GM18868 (cell line): ENCODE results near the gene RAPGEF1.

Experiments used
- ATAC-seq: cut with Tn5 transposase; IDR thresholded peaks from one replicate; pipeline ENCODE4 v1.9.1; 2021; ENCODE audit warnings: mild to moderate bottlenecking, moderate library complexity; ENCODE audit not compliant: unreplicated experiment

RAPGEF1 gene

DNA sequence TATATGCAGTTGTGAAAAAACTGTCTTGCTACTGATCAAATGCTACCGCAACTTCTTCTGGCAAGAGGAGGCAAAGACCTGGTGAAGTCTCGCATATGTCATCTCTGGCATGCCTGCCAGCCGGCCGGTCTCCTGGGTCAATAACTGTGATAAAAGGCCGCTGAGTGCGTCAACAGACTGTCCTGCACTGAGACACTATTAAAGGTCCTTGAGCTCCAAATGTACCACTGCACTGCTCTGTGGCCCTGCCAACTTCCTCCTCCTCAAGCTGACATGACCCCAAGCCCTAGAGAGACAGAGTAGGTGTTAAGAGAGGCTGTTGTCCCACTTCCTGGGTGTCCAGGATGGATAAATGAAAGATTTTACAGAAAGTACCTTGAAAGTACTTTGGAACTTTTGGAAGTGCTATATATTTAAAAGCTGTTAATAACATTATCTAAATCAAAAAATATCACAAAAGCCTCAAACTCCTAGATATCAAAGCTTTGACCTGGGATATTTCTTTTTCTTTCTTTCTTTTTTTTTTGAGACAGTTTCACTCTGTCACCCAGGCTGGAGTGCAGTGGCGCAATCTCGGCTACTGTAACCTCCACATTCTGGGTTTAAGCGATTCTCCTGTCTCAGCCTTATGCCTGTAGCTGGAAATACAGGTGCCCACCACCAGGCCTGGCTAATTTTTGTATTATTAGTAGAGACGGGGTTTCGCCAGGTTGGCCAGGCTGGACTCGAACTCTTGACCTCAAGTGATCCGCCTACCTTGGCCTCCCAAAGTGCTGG is 31.5 kb downstream of the RAPGEF1 start:
- ATAC-seq = no peak

DNA sequence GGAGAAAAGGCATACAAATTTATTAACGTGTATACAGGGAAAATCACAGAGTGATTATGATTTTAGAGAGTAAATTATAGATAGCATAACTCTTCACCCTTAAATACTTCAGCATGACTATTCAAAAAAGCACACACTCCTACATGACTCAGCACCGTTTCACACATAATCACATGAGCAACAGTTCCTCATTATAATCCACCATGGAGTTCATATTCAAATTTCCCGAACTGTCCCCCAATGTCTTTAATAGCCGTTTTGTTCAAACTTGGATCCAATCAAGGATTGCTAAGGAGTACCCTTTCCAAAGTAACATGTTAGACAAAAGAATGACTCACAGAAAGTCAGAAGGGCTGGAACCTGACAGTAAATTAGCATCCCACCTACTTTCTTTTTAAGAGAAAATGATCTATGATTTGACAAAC is 32.1 kb downstream of the RAPGEF1 start:
- no peak for ATAC-seq

- no peak for ATAC-seq
These were observed 32.8 kb downstream of the RAPGEF1 start for GRCh38 chr9:131707050-131707449.

- ATAC-seq = no peak
These were observed 33.3 kb downstream of the RAPGEF1 start for GRCh38 chr9:131706608-131706970.

GRCh38 chr9:131704988-131705387 is 34.9 kb downstream of the RAPGEF1 start:
- ATAC-seq = no peak

DNA sequence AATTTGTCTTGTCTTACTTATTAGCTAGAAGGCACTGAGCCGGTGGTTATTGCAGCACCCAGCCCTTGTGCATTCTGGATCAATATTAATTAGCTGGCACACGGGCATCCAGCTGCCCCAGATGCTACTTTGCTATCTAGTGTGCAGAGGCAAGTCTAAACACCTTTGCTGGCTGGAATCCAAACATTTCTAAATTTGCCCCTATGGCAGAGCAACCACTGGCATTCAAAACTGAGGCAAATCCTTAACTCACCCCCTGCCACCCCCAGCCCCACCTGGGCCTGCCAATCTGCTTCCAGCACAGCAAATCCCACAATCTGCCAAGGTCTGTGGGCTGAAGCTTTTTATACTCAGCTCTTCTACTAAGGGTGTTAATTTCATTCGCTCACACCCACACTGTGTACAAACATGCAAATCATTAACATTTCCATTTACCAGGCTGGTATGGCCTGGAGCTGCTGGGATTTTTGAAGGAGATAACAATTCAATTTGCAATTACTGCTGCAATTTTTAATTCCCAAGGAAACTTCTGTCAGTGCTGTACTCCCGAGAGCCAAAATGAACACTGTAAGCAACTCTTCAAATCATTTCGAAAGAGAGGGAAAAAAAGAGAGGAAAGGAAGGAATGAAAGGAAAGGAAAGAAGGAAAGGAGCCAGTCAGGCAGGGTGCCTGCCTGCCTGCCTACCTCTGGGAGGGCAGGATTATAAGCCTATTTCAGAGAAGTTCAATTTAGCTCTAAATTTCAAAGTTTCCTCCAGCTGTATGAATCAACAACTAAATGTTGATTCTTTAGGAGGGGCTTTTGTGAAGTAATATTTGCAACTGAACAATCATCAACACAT is 35.5 kb downstream of the RAPGEF1 start:
- no peak for ATAC-seq

GRCh38 chr9:131703697-131704096 is 36.2 kb downstream of the RAPGEF1 start:
- ATAC-seq = no peak

GRCh38 chr9:131702911-131703310 is 37.0 kb downstream of the RAPGEF1 start:
- ATAC-seq = no peak

- no peak for ATAC-seq
These were observed 38.0 kb downstream of the RAPGEF1 start for GRCh38 chr9:131701789-131702337.

DNA sequence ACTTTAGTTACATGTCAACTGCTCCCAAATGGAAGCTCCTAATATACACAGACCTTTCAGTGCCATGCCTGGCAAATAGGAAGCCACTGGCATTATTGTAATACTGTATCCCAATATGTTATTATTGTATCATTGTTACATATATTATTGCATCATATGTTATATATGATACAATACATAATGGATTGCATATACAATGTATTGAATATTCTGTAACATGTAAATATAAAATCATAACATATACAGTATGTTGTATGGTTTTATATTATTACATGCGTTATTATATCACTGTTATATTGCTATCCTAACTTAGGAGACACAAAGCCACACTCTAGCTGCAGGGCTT is 38.5 kb downstream of the RAPGEF1 start:
- ATAC-seq = no peak

GRCh38 chr9:131700765-131701435 is 39.0 kb downstream of the RAPGEF1 start:
- no peak for ATAC-seq

- no peak for ATAC-seq
These were observed 39.8 kb downstream of the RAPGEF1 start for GRCh38 chr9:131700076-131700475.

DNA sequence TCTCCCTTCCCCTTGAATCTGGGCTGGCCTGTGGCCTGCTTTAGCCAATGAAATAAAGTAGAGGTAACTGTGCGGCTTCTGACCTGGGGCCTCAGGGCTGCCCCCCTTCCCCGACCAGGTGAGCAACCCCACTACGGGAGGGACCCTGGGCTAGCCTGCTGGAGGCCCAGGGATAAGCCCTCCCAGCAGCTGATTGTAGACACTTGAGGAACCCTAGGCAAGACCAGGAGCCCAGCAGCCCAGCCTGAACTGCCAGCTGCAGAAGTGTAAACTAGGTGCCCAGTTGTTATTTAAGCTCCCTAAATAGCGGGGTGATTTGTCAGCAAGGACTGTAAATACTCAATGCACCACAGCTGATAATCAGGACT is 41.3 kb downstream of the RAPGEF1 start:
- ATAC-seq = no peak

- no peak for ATAC-seq
These were observed 41.8 kb downstream of the RAPGEF1 start for GRCh38 chr9:131697908-131698617.

GRCh38 chr9:131697097-131697496 is 42.8 kb downstream of the RAPGEF1 start:
- no peak for ATAC-seq

DNA sequence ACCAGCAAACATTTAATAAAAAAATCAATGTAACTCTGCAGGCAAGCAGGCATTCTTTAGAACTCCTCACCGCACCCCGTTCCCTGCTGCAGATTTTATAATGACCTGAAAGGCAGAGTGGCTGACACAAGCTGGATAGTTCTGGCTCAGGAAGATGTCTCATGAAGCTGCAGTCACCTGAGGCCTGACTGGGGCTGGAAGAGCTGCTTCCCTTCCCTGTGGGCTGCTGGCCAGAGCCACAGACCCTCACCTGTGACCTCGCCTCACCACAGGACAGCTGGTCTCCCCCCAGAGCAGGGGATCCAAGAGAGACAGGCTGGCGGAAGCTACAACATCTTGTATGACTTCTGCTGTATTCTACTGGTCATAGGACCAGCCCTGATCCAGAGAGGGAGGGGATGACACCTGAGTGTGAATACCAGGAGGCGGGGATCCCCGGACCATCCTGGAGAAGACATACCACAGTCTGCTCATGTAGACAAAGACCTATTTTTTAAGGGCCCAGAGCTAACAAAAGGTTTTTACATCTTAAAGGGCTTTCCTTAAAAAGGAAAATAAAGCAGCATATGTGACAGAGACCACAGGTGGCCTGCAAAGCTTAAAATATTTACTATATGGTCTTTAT is 43.9 kb downstream of the RAPGEF1 start:
- ATAC-seq = no peak

GRCh38 chr9:131695366-131695765 is 44.5 kb downstream of the RAPGEF1 start:
- no peak for ATAC-seq

DNA sequence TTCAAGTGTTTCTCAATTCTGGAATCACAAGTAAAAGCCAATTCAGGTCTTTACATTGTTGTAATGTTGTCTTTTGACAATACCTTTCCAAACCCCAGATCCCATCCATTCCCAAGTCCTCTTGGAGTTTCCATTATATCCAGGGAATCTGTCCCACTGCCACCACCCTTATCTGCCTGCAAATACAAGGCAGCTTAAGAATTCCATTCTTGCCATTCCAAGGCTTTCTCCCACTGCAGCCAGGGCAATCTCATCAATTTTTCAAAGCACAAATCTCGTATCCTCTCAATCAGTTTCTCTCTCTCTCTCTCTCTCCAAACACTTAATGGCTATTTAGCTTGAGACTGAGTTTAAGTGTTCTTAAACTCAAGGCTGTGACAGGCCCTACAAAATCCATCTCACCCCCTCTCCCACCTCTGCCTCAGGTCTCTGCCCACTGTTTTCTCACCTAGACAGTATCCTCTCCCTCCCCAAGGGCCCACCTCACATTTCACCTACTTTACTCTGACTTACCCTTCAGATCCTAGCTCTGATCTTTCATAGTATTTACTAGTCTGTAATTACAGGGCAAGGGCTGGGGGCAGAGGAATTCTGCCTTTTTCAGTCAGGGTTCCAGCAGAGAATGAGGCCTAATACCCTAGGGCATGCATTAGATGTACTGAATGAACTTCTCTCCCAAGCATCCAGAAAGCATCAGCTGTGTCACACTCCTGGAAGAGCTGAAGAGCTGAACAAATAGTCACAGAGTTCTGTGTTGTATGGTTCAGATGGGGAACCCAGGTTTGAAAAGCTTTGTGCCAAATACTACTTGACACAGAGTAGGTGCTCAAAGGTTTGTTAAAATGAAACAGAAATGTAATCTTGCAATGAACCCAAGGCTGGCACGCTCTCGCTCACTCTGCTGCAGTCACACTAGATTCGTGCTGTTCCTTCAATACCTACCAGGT is 46.0 kb downstream of the RAPGEF1 start:
- no peak for ATAC-seq
